AG08396 (cell line): Measurements from ENCODE around the gene RPS19BP1.
"Not testable (repeated sequence)": the region's sequence is repeated elsewhere in the genome, so short reads cannot be mapped to it uniquely, and the experiment has no call there.

Experiments
- DNase-seq: peaks from one replicate; pipeline ENCODE4 v3.0.0; 2012; ENCODE audit warnings: low spot score, mixed read lengths

The RPS19BP1 gene

GRCh38 chr22:39513791-39514190 is 18.8 kb downstream of the RPS19BP1 start:
- DNase-seq: no peak

GRCh38 chr22:39512026-39512425 is 20.5 kb downstream of the RPS19BP1 start:
- DNase-seq: no peak

- DNase-seq: no peak
These were observed 21.3 kb downstream of the RPS19BP1 start for GRCh38 chr22:39511226-39511625.

GRCh38 chr22:39510529-39511149 is 21.9 kb downstream of the RPS19BP1 start:
- DNase-seq: no peak

GRCh38 chr22:39508393-39508792 is 24.2 kb downstream of the RPS19BP1 start:
- no peak for DNase-seq

GRCh38 chr22:39507021-39507420 is 25.5 kb downstream of the RPS19BP1 start:
- not testable (repeated sequence) for DNase-seq

GRCh38 chr22:39504071-39504470 is 28.5 kb downstream of the RPS19BP1 start:
- DNase-seq: no peak

- no peak for DNase-seq
These were observed 28.9 kb downstream of the RPS19BP1 start for GRCh38 chr22:39503630-39504029.

GRCh38 chr22:39502789-39503409 is 29.6 kb downstream of the RPS19BP1 start:
- DNase-seq: no peak

GRCh38 chr22:39502109-39502788 is 30.3 kb downstream of the RPS19BP1 start, which contains the start of gene MIEF1:
Gene MIEF1, plus strand, starts transcription at chr22:39502290. Its CDS starts 9,005 bp downstream, at chr22:39511295.
- DNase-seq: peak; percentile 95

- DNase-seq: no peak
These were observed 30.9 kb downstream of the RPS19BP1 start for GRCh38 chr22:39501644-39502108.

GRCh38 chr22:39500101-39500500 is 32.4 kb downstream of the RPS19BP1 start:
- no peak for DNase-seq

- no peak for DNase-seq
These were observed 33.7 kb downstream of the RPS19BP1 start for GRCh38 chr22:39498802-39499201.

- DNase-seq: no peak
These were observed 34.2 kb downstream of the RPS19BP1 start for GRCh38 chr22:39498368-39498767.

GRCh38 chr22:39497429-39497828 is 35.1 kb downstream of the RPS19BP1 start:
- no peak for DNase-seq

GRCh38 chr22:39496131-39496838 is 36.3 kb downstream of the RPS19BP1 start:
- DNase-seq: peak; percentile 63

GRCh38 chr22:39494471-39495120 is 38.0 kb downstream of the RPS19BP1 start:
- no peak for DNase-seq

- peak; percentile 91 for DNase-seq
These were observed 38.8 kb downstream of the RPS19BP1 start for GRCh38 chr22:39493759-39494158.

- DNase-seq: no peak
These were observed 40.4 kb downstream of the RPS19BP1 start for GRCh38 chr22:39492186-39492585.

GRCh38 chr22:39491696-39492095 is 40.9 kb downstream of the RPS19BP1 start:
- no peak for DNase-seq

GRCh38 chr22:39490966-39491680 is 41.4 kb downstream of the RPS19BP1 start:
- no peak for DNase-seq
